ENCODE measurements around the gene AFG1L. TPM values are rescaled to one million over a fixed set of nuclear protein-coding genes. Genes with fewer than 3 reads are reported as not detected.

The AFG1L gene
- total RNA-seq, 1 donor from 2014 or later: 0.53 TPM

GRCh38 chr6:108330806-108331205 is 36.0 kb downstream of the AFG1L start:
- Histone ChIP-seq H3K9me3 (no peaks in the 10 kb centered on the region), H3K4me1 (no peaks in the 10 kb centered on the region), H3K27ac (no peak overlapping the region), H3K36me3 (peaks cover 0 to 10% of the 10 kb centered on the region in 2 donors), H3K4me3 (no peak overlapping the region), H3K27me3 (no peaks in the 10 kb centered on the region)
- intact Hi-C loops (cut with DNase I): no loop called here
- no peak for DNase-seq (ENCODE audit: low spot score in 2 of 2)
- TF ChIP-seq CTCF (IDR thresholded peaks at IDR 0.05): no peak

DNA sequence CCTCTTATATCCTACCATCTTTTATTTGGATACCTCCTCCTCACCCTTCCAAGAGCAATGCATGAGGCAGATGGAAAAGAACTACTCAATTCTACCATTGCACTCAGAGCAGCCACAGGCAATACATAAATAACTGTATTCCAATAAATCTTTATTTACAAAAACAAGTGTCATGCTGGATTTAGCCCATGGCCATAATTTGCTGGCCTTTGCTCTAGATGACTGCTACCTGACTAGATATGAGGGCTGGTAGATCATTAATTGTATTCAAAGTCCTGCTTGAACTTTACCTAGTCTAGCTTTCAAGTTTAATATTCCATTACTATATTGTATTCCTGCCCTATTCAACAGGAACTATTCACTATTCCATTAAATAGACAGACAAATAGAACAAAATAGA is 37.1 kb downstream of the AFG1L start:
- H3K36me3 ChIP-seq: peaks cover 0 to 5% of the 10 kb centered on the region in 2 donors
- H3K4me3 ChIP-seq: no peak overlapping the region
- no peak for DNase-seq (ENCODE audit: low spot score in 2 of 2)
- H3K27ac ChIP-seq: no peak overlapping the region
- no peak for TF ChIP-seq CTCF (IDR thresholded peaks at IDR 0.05)
- H3K9me3 ChIP-seq: no peaks in the 10 kb centered on the region
- H3K27me3 ChIP-seq: no peaks in the 10 kb centered on the region
- intact Hi-C loops (cut with DNase I): no loop called here
- H3K4me1 ChIP-seq: no peaks in the 10 kb centered on the region

DNA sequence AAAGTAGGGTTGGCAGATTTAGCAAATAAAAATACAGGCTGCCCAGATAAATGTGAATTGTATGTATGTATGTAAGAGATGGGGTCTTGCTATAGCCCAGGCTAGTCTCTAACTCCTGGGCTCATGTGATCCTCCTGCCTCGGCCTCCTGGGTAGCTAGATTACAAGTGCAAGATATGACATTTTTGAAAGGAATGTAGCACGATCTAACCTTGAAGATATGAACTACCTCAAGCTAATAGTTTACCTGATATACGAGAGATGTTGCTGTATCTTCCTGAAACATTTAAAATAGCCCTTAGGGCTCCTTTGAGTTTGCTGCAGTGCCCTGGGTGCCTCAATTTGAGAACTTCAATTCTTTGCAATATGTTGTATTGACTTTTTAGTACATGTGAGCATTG is 42.1 kb downstream of the AFG1L start:
- no peak for DNase-seq (ENCODE audit: low spot score in 2 of 2)
- Histone ChIP-seq H3K4me1 (no peaks in the 10 kb centered on the region), H3K4me3 (no peak overlapping the region), H3K36me3 (no peaks in the 10 kb centered on the region), H3K27me3 (no peaks in the 10 kb centered on the region), H3K9me3 (no peaks in the 10 kb centered on the region), H3K27ac (no peak overlapping the region)
- no peak for TF ChIP-seq CTCF (IDR thresholded peaks at IDR 0.05)
- intact Hi-C loops (cut with DNase I): no loop called here

- no peak for TF ChIP-seq CTCF (IDR thresholded peaks at IDR 0.05)
- Histone ChIP-seq H3K9me3 (no peaks in the 10 kb centered on the region), H3K4me3 (no peak overlapping the region), H3K4me1 (no peaks in the 10 kb centered on the region), H3K36me3 (no peaks in the 10 kb centered on the region), H3K27me3 (no peaks in the 10 kb centered on the region), H3K27ac (no peak overlapping the region)
- intact Hi-C loops (cut with DNase I): no loop called here
- no peak for DNase-seq (ENCODE audit: low spot score in 2 of 2)
These were observed 42.9 kb downstream of the AFG1L start for GRCh38 chr6:108337721-108338120.

DNA sequence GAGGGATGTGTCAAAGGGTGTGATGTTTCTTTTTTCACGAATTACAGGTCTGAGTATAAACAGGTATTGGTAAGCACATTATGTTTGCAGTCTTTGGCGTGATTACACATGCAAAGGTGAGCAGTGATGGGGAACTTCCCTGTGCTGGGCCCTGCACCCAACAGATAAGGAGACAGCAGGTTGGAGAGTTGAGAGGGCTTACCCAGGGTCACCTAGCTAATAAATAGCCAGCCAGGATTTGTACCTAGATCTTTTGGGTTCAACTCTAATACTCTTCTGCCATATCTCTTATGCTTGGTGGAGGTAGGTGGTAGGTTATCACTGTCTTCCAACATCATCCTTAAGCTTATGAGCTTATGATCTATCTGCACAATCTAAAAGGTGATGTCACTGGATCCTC is 46.5 kb downstream of the AFG1L start:
- intact Hi-C loops (cut with DNase I): no loop called here
- Histone ChIP-seq H3K4me1 (no peaks in the 10 kb centered on the region), H3K4me3 (no peak overlapping the region), H3K27me3 (no peaks in the 10 kb centered on the region), H3K36me3 (no peaks in the 10 kb centered on the region), H3K27ac (no peak overlapping the region), H3K9me3 (no peaks in the 10 kb centered on the region)
- no peak for DNase-seq (ENCODE audit: low spot score in 2 of 2)
- TF ChIP-seq CTCF (IDR thresholded peaks at IDR 0.05): no peak

DNA sequence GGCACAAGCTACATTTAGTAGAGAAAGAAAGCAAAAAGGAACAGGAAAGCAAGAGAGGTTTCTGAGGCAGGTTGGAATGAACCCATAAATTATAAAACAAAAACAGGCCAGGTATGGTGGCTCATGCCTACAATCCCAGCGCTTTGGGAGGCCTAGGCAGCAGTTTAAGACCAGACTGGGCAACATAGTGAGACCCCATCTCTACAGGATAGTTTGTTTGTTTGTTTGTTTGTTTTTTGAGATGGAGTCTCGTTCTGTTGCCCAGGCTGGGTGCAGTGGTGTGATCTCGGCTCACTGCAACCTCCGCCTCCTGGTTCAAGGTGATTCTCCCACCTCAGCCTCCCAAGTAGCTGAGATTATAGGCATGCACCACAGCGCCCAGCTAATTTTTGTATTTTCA is 49.0 kb downstream of the AFG1L start:
- Histone ChIP-seq H3K27ac (no peak overlapping the region), H3K36me3 (no peaks in the 10 kb centered on the region), H3K9me3 (no peaks in the 10 kb centered on the region), H3K4me1 (no peaks in the 10 kb centered on the region), H3K27me3 (no peaks in the 10 kb centered on the region), H3K4me3 (no peak overlapping the region)
- TF ChIP-seq CTCF (IDR thresholded peaks at IDR 0.05): no peak
- intact Hi-C loops (cut with DNase I): no loop called here
- no peak for DNase-seq (ENCODE audit: low spot score in 2 of 2)
